Endometrial microvascular endothelial cells (primary cell): ENCODE measurements around the gene RERE. TPM values are rescaled to one million over a fixed set of nuclear protein-coding genes. Genes with fewer than 3 reads are reported as not detected.

ENCODE experiments used
- in situ Hi-C: cut with HindIII; loops from 2 replicates; pipeline ENCODE4 v1.10.0; 2017; ENCODE audit warnings: low sequenced_read_pairs, low pct_unique_long_range_greater_than_20kb; ENCODE audit errors: inconsistent ontology term
- total RNA-seq: library from RNA; depleted of rRNA; stranded (reverse); fragments of >200 nt; gene quantifications from one replicate; pipeline ENCODE4 v1.2.3, GENCODE V29; 2015; ENCODE audit errors: inconsistent ontology term

RERE gene
- total RNA-seq, 1 donor from 2014 or later: 16.5 TPM

DNA sequence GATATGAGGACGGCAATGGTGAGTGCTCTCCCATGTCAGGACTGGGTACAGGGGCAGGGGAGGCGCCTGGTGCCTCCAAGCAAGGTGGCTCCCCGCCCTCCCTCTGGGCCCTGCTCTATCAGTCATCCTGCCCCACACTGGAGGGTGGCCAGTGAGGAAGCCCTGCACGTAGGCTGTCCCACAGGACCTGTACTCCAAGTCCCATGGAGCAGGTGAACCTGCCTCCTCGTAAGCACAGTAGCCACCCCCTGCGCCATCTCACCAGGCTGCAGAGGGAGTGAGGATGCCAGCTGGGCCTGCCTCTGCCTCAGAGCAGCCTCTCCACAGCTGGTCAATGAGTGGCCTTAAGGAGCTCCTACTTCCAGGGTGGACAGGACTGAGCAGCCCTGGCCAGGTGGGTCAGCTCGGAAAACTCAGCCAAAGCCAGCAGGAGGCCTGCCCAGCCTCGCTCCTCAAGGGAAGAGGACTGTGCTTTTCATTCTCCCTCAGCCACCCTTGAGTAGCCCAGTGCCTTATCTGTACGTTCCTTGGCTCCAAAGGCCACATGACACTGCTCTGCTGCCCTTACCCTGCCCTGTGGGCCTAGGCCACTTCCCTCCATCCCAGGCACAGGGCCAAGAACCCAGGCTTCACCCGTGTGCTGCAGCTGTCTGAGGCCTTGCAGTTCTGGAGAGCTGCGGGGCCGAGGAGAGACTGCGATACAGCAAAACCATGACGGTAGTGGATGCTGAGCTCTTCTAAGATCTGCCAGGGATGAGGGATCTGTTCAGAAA, 459.9 kb downstream of the RERE start:
- in situ Hi-C loops: no loop called here

DNA sequence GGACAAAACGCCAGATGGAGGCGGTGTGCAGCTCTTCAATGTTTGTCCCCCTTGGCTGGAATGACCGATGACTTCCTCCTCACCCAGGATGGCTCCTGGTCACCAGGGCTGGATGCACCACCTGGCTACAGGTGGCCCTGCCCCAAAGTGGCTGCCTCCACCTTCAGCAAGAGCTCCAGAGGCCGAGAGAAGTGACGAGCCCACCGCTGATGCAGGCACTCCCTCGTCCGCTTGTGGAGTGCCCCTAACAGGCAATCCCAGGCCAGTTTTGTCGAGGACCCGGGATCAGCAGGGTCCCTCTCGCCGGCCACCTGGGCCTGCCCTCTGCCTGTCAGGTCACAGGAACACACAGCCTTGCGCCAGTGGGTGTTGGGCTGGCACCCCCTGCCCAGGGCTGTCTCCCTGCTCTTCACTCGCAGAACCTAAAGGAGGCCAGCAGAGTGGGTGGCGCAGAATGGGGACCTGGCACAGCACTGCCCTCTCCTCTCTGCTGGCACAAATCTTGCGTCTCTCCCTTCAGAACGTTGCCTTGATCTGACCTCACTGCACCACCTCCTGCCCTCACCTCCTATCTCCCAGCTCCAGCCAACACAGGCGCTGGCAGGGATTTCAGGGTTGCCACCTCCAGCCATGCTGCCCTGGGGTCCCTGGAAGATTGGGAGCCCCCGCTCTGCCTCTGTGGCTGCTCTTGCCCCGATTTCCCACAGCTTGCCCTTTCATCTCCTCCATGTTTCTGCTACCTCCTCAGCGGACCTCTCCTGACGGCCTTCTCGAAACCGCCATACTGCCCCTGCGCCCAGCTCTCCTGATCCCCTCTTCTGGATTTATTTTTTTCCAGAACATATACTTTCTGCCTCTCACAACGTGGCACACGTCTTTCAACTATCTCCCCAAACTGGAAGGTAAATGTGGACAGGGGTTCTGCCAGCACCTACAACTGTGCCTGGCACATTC, 460.9 kb downstream of the RERE start:
- in situ Hi-C loops: no loop called here

DNA sequence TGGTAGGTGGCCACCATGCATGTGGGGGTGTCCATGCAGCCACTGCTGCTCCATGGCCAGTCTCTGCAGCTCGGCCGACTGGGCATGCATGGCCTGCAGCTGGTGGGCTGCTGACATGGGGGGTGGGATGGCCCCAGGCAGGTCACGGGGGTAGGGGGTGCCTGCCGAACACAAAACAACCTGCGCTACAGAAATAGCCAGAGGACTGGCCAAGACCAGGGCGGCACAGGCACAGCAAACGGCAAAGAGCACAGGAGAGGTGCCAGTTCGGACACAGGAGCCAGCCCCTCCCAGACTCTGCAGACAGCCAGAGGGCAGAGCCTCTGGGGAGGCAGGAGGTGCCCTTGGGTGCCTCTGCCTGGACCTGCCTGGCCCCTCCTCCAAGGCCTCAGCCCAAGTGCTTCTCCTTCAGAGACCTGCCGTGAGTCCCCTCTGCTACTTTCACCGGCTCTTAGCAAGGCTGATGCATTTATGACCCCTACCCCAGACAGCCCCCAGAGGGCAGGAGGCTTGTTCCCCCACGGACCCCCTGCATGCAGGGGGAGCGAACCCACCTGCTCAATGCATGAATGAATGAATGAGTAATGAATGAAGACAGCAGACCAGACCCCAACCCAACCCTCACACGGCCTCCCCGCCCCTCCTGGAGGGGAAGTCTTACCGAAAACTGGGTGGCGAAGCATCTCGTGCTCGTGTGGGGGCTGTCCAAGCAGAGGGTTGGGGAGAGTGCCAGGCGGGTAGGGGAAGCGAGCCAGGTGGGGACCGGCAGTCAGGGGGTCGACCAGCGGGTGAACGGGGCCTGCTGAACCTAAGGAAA, 461.8 kb downstream of the RERE start:
- in situ Hi-C loops: no loop called here

DNA sequence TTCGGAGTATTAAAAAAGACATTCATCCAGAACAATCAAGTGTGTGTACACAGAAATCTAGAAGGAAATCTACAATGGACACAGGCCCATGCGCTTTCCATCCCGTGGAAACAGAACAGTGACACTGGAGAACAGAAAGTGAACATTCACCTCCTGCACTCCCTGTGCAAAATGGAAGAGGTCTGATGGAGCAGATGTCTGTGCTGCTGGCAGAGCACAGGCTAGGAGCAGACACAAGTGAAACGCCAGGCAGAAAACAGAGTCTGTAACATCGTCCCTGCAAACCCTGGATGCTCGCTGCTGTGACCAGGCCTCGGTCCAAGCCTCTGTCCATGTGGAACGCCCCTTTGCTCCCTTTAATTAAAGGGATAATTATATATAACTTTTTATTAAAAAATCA, 463.4 kb downstream of the RERE start:
- in situ Hi-C loops: loop anchor here (5.0 kb wide), 1 partner anchor 68 kb away; no protein-coding TSS in a partner anchor

DNA sequence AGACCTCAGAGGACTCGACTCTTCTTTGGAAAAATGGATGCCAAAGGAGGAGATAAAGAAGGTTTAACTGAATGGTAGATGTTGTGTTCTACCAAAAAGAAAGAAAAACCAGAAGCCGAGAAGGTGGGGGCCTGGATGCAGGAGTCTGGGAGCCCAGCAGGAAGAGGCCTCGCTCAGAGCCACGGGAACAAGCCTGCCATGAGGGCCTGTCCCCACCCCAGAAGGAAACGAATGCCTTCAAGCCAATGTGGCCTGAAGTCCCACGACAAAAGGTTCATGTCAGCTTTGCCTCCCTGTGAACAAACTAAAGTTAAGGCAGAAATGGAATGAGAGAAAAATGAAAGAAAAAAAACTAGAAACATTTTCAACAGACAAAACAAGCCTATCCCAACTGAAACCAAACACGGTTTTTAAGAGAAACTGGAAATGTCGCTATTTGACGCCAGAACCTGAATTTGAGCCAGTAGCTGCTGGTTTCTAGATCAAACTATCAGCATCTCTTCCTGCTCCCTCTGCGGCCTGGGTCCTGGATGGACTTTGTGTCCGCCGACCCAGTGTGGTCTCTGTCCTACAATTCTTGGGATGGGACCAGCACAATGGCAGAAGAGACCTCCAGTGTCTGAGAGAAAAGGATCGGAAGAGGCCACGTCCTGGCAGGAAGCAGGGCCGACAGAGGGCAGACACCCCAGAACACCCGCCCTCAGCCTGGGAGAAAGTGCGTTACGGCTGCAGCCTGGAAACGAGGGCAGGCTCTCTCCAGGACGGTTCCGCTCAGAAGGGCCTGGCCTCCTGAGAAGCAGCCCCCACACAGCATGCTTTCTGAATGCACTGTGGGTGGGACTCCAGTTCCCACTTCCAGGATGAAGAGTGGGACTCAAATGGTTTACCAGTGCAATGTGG, 464.3 kb downstream of the RERE start:
- in situ Hi-C loops: loop anchor here (5.0 kb wide), 1 partner anchor 69 kb away; no protein-coding TSS in a partner anchor

DNA sequence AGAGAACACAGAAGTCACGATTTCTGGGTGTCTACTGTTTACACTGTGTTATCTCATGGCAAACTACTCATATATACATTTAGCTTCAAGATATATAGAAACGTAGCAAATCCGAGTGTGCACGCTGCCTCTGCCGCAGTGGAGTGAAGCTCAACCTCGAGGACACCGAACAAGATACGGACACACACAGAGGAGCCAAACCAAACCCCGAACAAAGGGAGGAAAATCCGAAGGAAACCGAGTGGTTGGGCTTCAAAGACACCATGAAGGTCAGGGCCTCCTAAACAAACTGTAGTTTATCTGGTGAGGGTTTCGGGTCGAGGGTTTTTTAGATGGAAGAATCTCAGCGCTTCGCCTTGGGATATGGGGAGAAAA, 465.0 kb downstream of the RERE start:
- in situ Hi-C loops: loop anchor here (5.0 kb wide), 1 partner anchor 70 kb away; no protein-coding TSS in a partner anchor

DNA sequence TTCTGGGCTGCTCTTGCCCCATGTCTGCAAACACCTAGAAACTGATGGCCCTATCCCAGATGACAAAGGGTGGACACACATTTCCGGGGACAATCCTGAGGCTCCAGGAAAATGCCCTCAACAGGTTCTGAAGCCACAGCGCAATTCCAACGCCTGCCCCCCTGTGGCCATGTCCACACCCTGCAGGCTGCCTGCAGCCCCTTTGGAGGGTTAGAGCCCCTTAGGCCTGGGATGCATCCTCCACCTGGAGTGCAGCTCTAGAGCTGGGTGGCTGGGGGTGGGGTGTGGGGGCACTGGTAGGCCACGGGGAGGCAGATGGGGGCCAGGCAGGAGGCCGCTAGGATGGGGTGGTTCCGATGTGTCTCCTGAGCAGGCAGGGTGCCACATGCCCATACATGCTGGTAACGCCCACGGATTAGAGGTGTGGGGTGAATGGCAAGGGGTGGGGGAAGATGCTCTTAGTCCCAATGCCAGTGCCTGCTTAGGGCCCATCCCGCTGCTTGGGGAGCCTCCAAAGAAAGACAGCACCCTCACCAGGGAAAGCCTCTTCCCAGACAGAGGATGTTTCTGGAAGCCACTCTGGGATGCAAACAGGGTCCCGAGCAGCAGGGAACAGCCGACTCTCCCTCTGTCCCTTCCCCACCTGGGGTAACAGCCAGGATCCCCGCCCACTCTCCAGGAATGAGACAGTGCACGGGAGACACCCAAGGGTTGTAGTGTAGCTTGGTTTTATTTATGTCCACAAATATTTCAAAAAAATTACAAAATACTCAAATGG, 465.6 kb downstream of the RERE start:
- in situ Hi-C loops: loop anchor here (5.0 kb wide), 1 partner anchor 70 kb away; no protein-coding TSS in a partner anchor

DNA sequence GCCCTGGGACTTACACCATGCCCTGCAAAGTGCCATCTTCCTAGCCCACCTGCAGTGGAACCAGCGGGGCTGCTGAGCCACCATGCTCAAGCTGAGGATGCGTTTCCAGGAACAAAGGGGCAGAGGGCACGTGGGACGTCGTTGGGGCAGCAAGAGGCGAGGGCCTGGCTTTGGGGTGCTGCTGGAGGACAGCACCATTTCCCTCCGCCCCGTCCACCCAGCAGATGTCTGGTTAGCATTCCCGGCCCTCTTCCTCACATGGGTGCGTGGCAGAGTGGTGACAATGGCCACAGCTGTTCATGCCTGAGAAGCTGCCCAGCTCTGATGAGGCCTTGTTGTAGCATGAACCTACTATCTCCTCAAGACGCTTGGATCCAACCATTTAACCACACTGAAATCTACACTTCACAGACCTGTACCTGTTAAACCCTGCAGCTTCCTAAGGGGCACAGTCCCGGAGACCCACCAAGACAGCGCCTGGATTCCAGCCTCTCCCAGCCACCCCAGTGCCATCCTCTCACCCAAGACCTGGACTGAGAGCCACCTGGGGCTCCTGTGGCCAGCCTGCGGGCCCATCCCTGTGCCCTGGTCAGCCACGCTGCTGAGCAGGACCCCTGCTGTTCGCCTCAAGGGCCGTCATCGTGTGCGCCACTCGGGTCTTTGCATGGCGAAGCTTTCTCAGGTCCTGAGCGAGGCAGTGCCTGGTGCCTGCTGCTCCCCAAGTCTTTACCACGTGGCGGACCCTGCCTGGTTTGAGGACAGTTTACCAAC, 466.3 kb downstream of the RERE start:
- in situ Hi-C loops: loop anchor here (5.0 kb wide), 1 partner anchor 71 kb away; no protein-coding TSS in a partner anchor

DNA sequence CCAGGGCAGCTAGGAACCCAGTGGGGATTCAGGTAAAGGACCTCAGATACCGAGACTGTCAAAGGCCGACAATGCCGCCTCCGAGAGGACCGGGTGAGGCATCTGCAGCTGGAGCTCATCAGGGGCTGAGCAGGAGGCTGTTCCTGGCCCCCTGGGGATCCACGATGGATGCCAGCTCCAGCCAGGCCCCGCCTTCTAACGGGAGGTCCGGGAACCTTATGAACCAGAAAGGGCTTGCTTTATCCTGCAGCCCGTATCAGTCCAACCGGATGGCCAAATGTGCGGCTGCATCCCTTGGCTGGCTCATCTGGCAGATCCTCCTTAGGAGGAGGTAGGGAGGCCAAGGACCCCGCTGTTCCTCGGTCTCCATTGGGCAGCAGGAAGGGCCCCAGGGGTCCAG, 467.5 kb downstream of the RERE start:
- in situ Hi-C loops: loop anchor here (5.0 kb wide), 1 partner anchor 72 kb away; no protein-coding TSS in a partner anchor

DNA sequence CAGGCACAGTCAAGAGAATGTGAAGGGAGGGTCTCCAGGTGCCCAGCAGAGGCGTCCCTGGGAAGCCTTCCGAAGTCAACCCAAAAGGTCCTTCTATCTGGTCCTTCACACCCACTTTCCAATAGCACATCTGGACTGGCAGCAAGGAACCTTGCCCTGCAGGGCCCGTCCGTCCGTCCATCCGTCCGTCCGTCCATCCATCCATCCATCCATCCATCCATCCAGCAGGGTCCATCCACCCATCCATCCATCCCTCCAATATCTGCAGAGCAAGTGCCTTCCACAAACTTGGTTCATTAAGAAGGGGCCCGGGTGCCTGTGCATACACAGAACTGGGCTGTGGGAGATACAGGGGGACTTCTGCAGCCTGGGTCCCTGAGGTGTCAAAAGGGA, 468.0 kb downstream of the RERE start:
- in situ Hi-C loops: no loop called here

DNA sequence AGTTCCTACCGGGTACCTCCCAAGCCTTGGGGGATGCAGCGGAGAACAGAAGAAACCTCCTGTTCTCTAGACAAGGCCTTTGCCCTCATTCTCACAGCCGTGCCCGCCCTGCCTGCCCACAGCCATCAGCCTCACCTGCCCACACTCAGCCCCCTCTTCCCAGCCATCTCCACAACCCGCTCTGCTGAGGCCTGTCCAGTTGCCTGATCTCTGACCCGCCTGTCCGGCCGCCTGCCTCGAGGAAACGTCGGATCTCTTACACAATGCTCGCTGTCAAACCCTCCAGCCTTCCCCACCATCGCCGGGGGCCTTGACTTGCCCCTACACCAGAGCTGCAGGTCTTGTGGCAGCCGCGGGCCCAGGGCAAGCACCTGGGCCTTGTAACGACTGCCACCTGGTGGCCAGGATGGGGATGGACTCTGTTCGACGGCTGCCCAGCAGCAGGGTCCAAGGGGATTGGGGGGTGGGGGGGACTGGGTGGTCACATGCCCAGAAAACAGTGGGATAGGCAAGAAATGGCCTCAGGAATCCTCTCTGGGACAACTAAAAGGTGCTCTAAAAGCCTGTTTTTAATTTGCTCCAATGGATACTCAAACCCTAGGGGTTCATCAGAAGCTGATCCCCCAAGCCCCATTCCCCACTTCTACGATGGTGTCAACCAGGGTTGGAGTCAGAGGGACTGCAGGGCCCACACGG, 468.5 kb downstream of the RERE start:
- in situ Hi-C loops: no loop called here

DNA sequence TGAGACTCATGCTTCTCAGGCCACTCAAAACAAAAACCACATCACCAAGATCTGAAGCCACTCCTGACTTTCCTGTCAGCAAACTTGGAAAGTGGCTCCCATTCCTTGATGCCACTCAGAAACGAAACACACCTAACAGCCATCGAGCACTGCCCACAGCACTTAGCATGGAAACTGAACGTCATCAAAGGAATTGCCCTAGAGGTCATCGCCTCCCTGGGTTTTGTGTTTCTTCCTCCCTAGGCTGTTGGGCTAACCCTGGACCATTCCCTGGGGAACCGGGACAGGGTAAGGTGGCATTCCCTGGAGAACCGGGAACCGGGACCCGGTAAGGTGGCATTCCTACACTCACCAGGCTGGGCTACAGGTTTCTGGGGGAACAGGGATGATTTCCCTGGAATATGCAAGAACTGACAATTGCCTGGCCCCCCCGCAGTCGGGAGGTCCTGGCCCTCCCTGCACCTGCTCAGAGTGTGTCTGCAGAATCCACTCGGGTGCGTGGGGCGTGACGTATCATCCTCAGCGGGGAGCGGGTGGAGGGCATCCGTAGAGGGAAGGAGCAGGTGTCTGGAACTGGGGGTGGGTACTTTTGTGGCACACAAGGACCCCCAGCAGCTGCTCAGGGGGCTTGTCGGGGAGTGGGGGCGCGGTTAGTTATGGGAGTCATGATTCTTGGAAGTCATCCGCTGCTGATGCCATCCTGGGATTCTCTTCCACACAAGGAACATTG, 469.2 kb downstream of the RERE start:
- in situ Hi-C loops: no loop called here

DNA sequence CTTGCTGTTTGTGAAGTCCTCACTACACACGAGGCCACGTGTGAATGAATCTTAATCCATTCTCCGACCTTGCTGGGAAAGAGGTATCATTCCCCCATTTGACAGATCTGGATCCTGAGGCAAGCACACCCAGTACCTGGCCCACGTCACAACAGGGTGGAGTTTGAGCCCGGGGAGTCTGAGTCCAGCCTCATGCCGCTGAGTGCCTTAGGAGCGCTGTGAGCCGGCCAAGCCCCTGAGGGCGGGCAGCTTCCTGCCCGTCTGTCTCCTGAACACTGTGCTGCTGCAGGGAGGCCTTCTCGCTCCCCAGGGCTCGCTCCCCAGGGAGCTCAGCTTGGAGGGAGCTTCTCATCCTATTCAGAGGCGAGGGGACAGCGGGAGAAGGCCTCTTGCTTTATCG, 469.8 kb downstream of the RERE start:
- in situ Hi-C loops: no loop called here

DNA sequence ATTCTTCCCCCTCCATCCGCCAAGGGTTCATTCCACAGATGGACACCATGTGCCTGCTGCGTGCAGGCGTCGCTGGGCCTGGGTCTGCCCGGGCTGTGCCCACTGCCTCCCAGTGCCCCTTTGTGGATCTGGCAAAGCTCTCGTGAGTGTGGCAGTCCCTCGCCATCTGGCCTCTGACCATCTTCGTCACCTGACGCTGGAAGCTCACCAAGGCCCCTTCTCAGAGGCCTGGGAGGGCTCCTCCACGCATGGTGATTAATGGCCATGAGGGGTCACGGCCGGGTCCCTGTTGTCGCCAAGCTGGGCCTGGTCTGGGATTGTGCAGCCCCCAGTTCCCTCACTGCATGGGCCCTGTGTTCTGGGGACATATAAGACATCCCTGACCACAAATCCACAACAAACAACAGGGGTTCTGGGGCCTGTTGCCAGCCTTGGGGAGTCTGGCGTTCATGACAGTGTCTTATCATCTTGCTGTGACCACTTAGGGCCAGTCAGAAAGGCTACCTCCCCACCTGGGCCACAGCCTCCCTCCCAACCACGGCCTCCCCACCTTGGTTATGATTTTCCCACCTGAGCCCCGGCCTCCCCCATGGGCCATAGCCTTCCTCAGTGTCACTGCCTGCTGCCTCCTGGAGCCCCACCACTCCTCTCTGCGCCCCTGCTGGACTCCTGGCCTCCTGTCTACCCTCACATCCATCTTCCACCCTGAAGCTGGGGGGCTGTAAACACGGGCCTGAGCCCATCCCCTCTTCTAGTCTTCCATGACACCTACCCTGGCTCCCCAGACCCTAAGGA, 471.6 kb downstream of the RERE start:
- in situ Hi-C loops: no loop called here
